ENCODE data around the gene JAG2. TPM values are rescaled to one million over a fixed set of nuclear protein-coding genes. Genes with fewer than 3 reads are reported as not detected.

JAG2 gene
- total and polyA plus RNA-seq, 2 of the 13 experiments (the other 11 are each of a cell fraction or from before 2014, with no cell fraction given), result 0.04 to 0.16 TPM

DNA sequence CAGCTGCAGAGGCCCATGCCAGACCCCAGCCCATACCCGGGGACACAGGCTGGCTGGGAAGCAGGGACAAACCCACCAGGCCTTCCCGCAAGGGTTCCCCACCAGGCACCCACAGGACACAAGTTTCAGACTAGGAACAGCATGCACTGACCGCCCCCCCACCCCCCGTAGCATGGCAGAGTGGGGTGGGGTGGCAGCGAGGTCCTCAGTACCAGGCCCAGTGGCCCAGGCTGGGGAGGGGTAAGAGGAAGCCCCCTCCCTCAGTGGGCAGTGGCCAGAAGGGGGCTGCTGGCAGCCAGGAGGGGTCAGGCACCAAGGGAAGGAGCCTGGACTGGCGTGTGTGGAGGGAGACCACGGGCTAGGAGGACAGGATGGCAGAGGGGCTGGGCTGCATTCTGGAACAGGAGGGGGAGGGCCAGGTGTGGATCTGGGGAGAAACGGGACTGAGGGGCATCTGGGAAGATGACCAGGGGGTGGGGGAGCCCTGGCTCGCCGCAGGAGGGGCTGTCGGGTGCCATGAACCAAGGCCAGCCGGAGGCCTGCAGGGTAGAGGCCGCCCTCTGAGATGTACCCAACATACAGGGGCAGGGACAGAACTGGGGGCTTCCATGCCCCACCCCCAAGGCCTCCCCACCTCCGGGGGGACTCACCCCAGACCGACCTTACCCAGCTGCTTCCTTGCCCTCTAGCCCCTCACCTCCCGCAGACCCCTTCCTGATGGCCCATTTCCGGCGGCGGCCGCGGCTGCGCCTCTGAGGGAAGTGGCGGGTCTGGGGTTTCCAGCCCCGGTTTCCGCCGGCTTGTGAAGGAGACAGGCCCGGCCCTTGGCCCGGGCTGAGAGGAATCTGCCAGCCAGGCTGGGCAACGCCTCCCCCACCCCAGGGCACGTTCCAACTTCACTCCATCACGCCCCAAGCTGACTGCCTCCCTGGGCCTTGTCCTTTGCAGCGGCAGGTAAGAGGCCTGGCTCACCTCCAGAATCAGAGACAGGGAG, 5.6 kb upstream of the JAG2 start:
- H3K4me3 ChIP-seq (replicated peaks in 1 of 3; ENCODE audit: insufficient read depth in 1 of 3, low read depth in 2 of 3, low read length in 3 of 3), result no peak overlapping the region
- H3K4me1 ChIP-seq (ENCODE audit: insufficient read depth, low read length), result no peaks in the 10 kb centered on the region
- no peak overlapping the region for H3K9ac ChIP-seq (ENCODE audit: insufficient read depth, low read depth, low read length)
- FAIRE-seq (no peak), ATAC-seq (no peak), DNase-seq (ENCODE audit: low spot score) (no peak)
- 0 out of 2 replicates have a peak, but pooled peaks cover 3% of the 10 kb centered on the region for H4K20me1 ChIP-seq (ENCODE audit: insufficient read depth, low read length)
- CTCF ChIA-PET (ENCODE audit: low intra/inter-chr PET ratio, low total read pairs), result no interaction called here
- no peak overlapping the region for H2AFZ ChIP-seq (ENCODE audit: low read length)
- H3K79me2 ChIP-seq (ENCODE audit: insufficient read depth, low read length), result no peaks in the 10 kb centered on the region
- H3K36me3 ChIP-seq (replicated peaks in 1 of 2; ENCODE audit: control insufficient read depth in 1 of 2, insufficient read depth in 2 of 2, low read length in 2 of 2), result no peaks in the 10 kb centered on the region
- H3K27me3 ChIP-seq (ENCODE audit: control insufficient read depth in 1 of 2, insufficient read depth in 2 of 2, low read length in 2 of 2), result peaks cover 29 to 95% of the 10 kb centered on the region in 2 experiments
- POLR2A ChIA-PET, result no interaction called here
- 31% methylated on average over 20 of the region's 32 CpGs for WGBS (ENCODE audit: low lambda C conversion rate)
- no peak overlapping the region for H3K4me2 ChIP-seq (ENCODE audit: low read depth, low read length)
- TF ChIP-seq CBX2 (IDR thresholded peaks at IDR 0.05; ENCODE audit: low read depth, low read length), result no peak
- no peak for TF ChIP-seq CBX2 (CRISPR knock-in tag; IDR thresholded peaks at IDR 0.05; ENCODE audit: low read depth)
- in situ Hi-C loops (cut with HindIII; ENCODE audit: extremely low pct_ligation_motif_present, low pct_unique_long_range_greater_than_20kb) (no loop called here), intact Hi-C loops (cut with micrococcal nuclease; ENCODE audit: unreplicated experiment) (no loop called here)
- H3K27ac ChIP-seq (ENCODE audit: extremely low read length, insufficient read depth, low read length), result no peak overlapping the region
- BruUV-seq (replicated peaks), result no TSS peak
- H3K9me3 ChIP-seq (ENCODE audit: low read length), result no peaks in the 10 kb centered on the region

- Histone ChIP-seq H3K4me1 (ENCODE audit: insufficient read depth, low read length) (no peaks in the 10 kb centered on the region), H3K79me2 (ENCODE audit: insufficient read depth, low read length) (no peaks in the 10 kb centered on the region), H2AFZ (ENCODE audit: low read length) (no peak overlapping the region), H3K9ac (ENCODE audit: insufficient read depth, low read depth, low read length) (no peak overlapping the region), H3K27ac (ENCODE audit: extremely low read length, insufficient read depth, low read length) (no peak overlapping the region), H3K9me3 (ENCODE audit: low read length) (no peaks in the 10 kb centered on the region), H3K27me3 (ENCODE audit: control insufficient read depth in 1 of 2, insufficient read depth in 2 of 2, low read length in 2 of 2) (peaks cover 26 to 88% of the 10 kb centered on the region in 2 experiments), H4K20me1 (ENCODE audit: insufficient read depth, low read length) (no peaks in the 10 kb centered on the region), H3K4me2 (ENCODE audit: low read depth, low read length) (no peak overlapping the region), H3K36me3 (replicated peaks in 1 of 2; ENCODE audit: control insufficient read depth in 1 of 2, insufficient read depth in 2 of 2, low read length in 2 of 2) (no peaks in the 10 kb centered on the region), H3K4me3 (replicated peaks in 1 of 3; ENCODE audit: insufficient read depth in 1 of 3, low read depth in 2 of 3, low read length in 3 of 3) (no peak overlapping the region)
- intact Hi-C loops (cut with micrococcal nuclease; ENCODE audit: unreplicated experiment) (no loop called here), in situ Hi-C loops (cut with HindIII; ENCODE audit: extremely low pct_ligation_motif_present, low pct_unique_long_range_greater_than_20kb) (no loop called here)
- ChIA-PET CTCF (ENCODE audit: low intra/inter-chr PET ratio, low total read pairs) (no interaction called here), POLR2A (no interaction called here)
- WGBS (ENCODE audit: low lambda C conversion rate), result 3% methylated on average over 11 of the region's 13 CpGs
- FAIRE-seq (no peak), DNase-seq (ENCODE audit: low spot score) (no peak), ATAC-seq (no peak)
- BruUV-seq (replicated peaks), result no TSS peak
- TF ChIP-seq, protein P1, sequence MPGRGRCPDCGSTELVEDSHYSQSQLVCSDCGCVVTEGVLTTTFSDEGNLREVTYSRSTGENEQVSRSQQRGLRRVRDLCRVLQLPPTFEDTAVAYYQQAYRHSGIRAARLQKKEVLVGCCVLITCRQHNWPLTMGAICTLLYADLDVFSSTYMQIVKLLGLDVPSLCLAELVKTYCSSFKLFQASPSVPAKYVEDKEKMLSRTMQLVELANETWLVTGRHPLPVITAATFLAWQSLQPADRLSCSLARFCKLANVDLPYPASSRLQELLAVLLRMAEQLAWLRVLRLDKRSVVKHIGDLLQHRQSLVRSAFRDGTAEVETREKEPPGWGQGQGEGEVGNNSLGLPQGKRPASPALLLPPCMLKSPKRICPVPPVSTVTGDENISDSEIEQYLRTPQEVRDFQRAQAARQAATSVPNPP (CRISPR knock-in tag; IDR thresholded peaks at IDR 0.05), result no peak
- TF ChIP-seq, protein P2, sequence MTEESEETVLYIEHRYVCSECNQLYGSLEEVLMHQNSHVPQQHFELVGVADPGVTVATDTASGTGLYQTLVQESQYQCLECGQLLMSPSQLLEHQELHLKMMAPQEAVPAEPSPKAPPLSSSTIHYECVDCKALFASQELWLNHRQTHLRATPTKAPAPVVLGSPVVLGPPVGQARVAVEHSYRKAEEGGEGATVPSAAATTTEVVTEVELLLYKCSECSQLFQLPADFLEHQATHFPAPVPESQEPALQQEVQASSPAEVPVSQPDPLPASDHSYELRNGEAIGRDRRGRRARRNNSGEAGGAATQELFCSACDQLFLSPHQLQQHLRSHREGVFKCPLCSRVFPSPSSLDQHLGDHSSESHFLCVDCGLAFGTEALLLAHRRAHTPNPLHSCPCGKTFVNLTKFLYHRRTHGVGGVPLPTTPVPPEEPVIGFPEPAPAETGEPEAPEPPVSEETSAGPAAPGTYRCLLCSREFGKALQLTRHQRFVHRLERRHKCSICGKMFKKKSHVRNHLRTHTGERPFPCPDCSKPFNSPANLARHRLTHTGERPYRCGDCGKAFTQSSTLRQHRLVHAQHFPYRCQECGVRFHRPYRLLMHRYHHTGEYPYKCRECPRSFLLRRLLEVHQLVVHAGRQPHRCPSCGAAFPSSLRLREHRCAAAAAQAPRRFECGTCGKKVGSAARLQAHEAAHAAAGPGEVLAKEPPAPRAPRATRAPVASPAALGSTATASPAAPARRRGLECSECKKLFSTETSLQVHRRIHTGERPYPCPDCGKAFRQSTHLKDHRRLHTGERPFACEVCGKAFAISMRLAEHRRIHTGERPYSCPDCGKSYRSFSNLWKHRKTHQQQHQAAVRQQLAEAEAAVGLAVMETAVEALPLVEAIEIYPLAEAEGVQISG (CRISPR knock-in tag; IDR thresholded peaks at IDR 0.05), result no peak
- TF ChIP-seq ONECUT2 (CRISPR knock-in tag; IDR thresholded peaks at IDR 0.05), result no peak
- no peak for TF ChIP-seq ZNF34 (CRISPR knock-in tag; IDR thresholded peaks at IDR 0.05; ENCODE audit: borderline replicate concordance)
- no peak for TF ChIP-seq ZNF3 (CRISPR knock-in tag; IDR thresholded peaks at IDR 0.05)
- no peak for TF ChIP-seq STAT5B (CRISPR knock-in tag; IDR thresholded peaks at IDR 0.05)
- TF ChIP-seq ZNF205 (CRISPR knock-in tag; IDR thresholded peaks at IDR 0.05), result no peak
- no peak for TF ChIP-seq ZZZ3 (CRISPR knock-in tag; IDR thresholded peaks at IDR 0.05; ENCODE audit: borderline replicate concordance)
- TF ChIP-seq ZBTB26 (CRISPR knock-in tag; IDR thresholded peaks at IDR 0.05; ENCODE audit: borderline replicate concordance), result no peak
Measured at GRCh38 chr14:105173145-105173544, 4.6 kb upstream of the JAG2 start.
